Measurements from ENCODE around the gene CFD. TPM values are rescaled to one million over a fixed set of nuclear protein-coding genes. Genes with fewer than 3 reads are reported as not detected.

Gene CFD
- total and polyA plus RNA-seq, 10 of the 15 experiments (the other 5 are each of a cell fraction or from before 2014, with no cell fraction given): 0.05 to 1.1 (median 0.38) TPM; not detected in 4

- ATAC-seq (no peak), FAIRE-seq (no peak), DNase-seq (ENCODE audit: low read depth, low spot score) (no peak)
- H3K9ac ChIP-seq (ENCODE audit: control insufficient read depth, insufficient read depth, low read length): no peak overlapping the region
- no TSS peak for BruUV-seq (replicated peaks)
- H3K4me1 ChIP-seq (ENCODE audit: control insufficient read depth, insufficient read depth, low read length): no peaks in the 10 kb centered on the region
- H3K79me2 ChIP-seq (ENCODE audit: control insufficient read depth, insufficient read depth, low read length): no peaks in the 10 kb centered on the region
- H4K20me1 ChIP-seq (ENCODE audit: control insufficient read depth, insufficient read depth): no peaks in the 10 kb centered on the region
- H3K4me2 ChIP-seq (ENCODE audit: control insufficient read depth, insufficient read depth): no peak overlapping the region
- H3K27me3 ChIP-seq (replicated peaks in 1 of 2; ENCODE audit: control insufficient read depth in 2 of 2, insufficient read depth in 2 of 2, low read length in 1 of 2): no peaks in the 10 kb centered on the region
- TF ChIP-seq POU2F2 (IDR thresholded peaks at IDR 0.05; ENCODE audit: borderline replicate concordance, low read depth, low read length) (0 out of 3 replicates have a peak, but pooled peaks have one; percentile 40), JUNB (IDR thresholded peaks at IDR 0.05) (no peak)
- no peak overlapping the region for H3K4me3 ChIP-seq
- no peak overlapping the region for H3K27ac ChIP-seq (ENCODE audit: control insufficient read depth, insufficient read depth)
- CTCF ChIA-PET: no interaction called here
- RAD21 ChIA-PET (ENCODE audit: unreplicated experiment): no interaction called here
- SMC1A ChIA-PET (ENCODE audit: uncharacterized antibody, unreplicated experiment): no interaction called here
- no peak overlapping the region for H2AFZ ChIP-seq (ENCODE audit: control insufficient read depth, low read depth, low read length)
- 27% methylated on average over 16 of the region's 18 CpGs for WGBS (ENCODE audit: insufficient coverage, insufficient replicate concordance, low lambda C conversion rate, missing lambda C conversion rate)
- intact Hi-C loops (cut with micrococcal nuclease; ENCODE audit: unreplicated experiment): no loop called here
- in situ Hi-C loops (cut with MboI): no loop called here
- no peaks in the 10 kb centered on the region for H3K9me3 ChIP-seq (replicated peaks; ENCODE audit: control insufficient read depth, insufficient read depth, low read length)
- POLR2A ChIA-PET: no interaction called here
- no peaks in the 10 kb centered on the region for H3K36me3 ChIP-seq (ENCODE audit: control insufficient read depth in 2 of 2, insufficient read depth in 2 of 2, low read length in 1 of 2)
Measured at GRCh38 chr19:829129-829758, 30.2 kb upstream of the CFD start.

- no peaks in the 10 kb centered on the region for H3K4me1 ChIP-seq (ENCODE audit: control insufficient read depth, insufficient read depth, low read length)
- WGBS (ENCODE audit: insufficient coverage, insufficient replicate concordance, low lambda C conversion rate, missing lambda C conversion rate): 51% methylated on average over 21 of the region's 38 CpGs
- H3K4me2 ChIP-seq (ENCODE audit: control insufficient read depth, insufficient read depth): no peak overlapping the region
- no peaks in the 10 kb centered on the region for H3K9me3 ChIP-seq (replicated peaks; ENCODE audit: control insufficient read depth, insufficient read depth, low read length)
- H3K36me3 ChIP-seq (ENCODE audit: control insufficient read depth in 2 of 2, insufficient read depth in 2 of 2, low read length in 1 of 2): no peaks in the 10 kb centered on the region
- no peaks in the 10 kb centered on the region for H3K79me2 ChIP-seq (ENCODE audit: control insufficient read depth, insufficient read depth, low read length)
- no peak for ATAC-seq
- H3K9ac ChIP-seq (ENCODE audit: control insufficient read depth, insufficient read depth, low read length): no peak overlapping the region
- H3K27ac ChIP-seq (ENCODE audit: control insufficient read depth, insufficient read depth): no peak overlapping the region
- ChIA-PET RAD21 (ENCODE audit: unreplicated experiment) (no interaction called here), POLR2A (no interaction called here), SMC1A (ENCODE audit: uncharacterized antibody, unreplicated experiment) (no interaction called here), CTCF (no interaction called here)
- in situ Hi-C loops (cut with MboI): no loop called here
- no peak for DNase-seq (ENCODE audit: low read depth, low spot score)
- H2AFZ ChIP-seq (ENCODE audit: control insufficient read depth, low read depth, low read length): no peak overlapping the region
- no peak for FAIRE-seq
- H4K20me1 ChIP-seq (ENCODE audit: control insufficient read depth, insufficient read depth): no peaks in the 10 kb centered on the region
- BruUV-seq (replicated peaks): no TSS peak
- H3K4me3 ChIP-seq: no peak overlapping the region
- H3K27me3 ChIP-seq (replicated peaks in 1 of 2; ENCODE audit: control insufficient read depth in 2 of 2, insufficient read depth in 2 of 2, low read length in 1 of 2): no peaks in the 10 kb centered on the region
- intact Hi-C loops (cut with micrococcal nuclease; ENCODE audit: unreplicated experiment): no loop called here
- no peak for TF ChIP-seq NR2C2 (IDR thresholded peaks at IDR 0.05; ENCODE audit: borderline replicate concordance, control insufficient read depth, insufficient read length, low read depth)
- no peak for TF ChIP-seq TBL1XR1 (IDR thresholded peaks at IDR 0.05; ENCODE audit: low read depth, low read length)
- no peak for TF ChIP-seq PRDM15 (CRISPR knock-in tag; IDR thresholded peaks at IDR 0.05)
- TF ChIP-seq IRF3 (IDR thresholded peaks at IDR 0.05): no peak
- TF ChIP-seq MTA3 (IDR thresholded peaks at IDR 0.05; ENCODE audit: borderline replicate concordance, low read length): no peak
Measured at GRCh38 chr19:831407-832369, 27.8 kb upstream of the CFD start.
